NCI-H187 (cell line): ENCODE measurements around the gene PTPN4.

Source experiments
- DNase-seq, 2 experiments: peaks; one replicate each; lab custom pipeline; 2025; lab: John Stamatoyannopoulos, UW

Gene PTPN4

DNA sequence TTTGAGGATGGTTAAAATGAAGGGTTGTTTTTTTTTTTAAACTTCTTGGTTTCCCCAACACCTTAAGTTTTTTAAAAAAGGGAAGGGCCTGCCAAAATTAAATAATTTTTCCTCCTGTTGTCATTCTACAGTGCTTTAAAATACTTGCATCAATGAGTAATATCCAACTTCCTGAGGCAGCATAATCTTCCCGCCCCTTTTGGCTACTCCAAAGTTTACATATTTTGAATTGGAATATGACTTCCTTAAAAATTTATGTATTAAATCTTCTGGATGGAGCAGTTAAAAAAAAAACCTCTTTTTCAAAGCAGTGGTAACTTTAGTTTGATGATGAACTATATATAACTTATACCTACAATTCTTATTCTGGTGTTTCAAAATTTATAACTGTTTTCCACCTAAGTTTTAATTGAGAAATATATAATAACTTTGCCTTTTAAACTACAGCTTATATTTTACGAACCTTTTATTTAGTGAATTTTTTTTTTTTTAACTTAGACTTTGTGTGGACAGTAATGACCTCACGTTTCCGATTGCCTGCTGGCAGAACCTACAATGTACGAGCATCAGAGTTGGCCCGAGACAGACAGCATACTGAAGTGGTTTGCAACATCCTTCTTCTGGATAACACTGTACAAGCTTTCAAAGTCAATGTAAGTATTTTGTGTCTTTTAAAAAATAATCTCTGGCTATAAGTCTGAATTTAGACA, 49.8 kb downstream of the PTPN4 start:
- DNase-seq: no peak

DNA sequence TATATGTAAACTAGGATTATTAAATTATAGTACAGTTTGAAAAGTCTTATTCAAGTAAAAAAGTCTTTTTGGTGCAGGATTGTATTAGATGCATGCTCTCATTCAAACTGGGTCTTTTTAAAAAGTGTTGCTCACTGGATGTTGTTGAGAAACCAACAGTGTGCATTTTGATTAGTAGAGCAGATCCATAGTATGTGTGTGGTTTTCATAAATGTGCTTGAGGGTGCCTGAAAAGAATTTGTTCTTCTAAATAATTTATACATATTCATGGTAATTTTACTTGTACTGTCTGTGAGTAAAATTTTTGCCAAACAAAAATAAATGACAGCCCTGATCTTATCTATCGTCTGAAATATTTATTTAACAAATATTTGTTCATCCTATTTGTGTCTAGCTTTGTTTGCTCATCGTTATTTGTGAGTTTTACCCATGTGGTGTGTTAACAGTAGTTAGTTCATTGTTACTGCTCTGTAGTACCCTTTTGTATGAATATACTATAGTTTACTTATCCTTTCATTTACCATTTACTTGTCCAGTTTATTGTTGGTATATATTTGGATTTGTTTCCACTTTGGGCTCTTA, 50.4 kb downstream of the PTPN4 start:
- no peak for DNase-seq

DNA sequence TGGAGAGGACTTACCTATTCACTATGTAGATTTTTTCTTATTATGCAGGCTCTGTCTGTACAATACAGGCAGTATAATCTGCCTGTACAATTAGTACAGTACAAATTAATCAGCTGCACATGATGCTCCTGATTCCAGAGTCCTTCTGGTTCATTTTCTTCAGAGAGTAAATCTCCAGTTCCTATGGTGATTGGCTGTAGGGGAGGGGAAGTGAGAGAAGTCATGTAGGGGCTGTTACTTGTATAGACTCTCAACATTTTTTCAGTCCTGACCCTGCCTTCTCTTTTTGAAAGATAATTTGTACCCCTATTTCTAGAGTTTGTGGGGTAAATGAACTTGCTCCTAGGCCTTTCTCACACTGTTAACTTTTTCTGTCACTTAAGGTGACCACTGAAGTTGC, 54.5 kb downstream of the PTPN4 start:
- no peak for DNase-seq

DNA sequence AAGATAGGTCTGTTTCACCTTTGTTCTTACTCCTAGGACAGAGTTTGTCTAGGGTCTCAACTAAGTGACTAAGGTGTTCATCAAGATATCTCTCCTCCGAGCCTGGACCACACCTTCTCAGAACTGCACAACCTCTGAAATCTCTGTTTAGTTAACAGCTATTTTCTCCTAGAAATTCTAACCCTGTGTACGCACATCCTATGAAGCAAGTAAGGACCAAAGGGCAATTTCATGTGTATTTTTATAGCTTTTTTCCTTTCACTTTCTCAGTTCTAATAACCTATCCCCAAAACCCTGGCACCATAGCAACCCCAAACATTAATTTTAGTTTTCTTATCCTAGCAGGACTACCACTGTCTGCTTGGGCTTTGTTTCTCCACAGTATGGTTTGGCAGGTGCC, 59.1 kb downstream of the PTPN4 start:
- no peak for DNase-seq

DNA sequence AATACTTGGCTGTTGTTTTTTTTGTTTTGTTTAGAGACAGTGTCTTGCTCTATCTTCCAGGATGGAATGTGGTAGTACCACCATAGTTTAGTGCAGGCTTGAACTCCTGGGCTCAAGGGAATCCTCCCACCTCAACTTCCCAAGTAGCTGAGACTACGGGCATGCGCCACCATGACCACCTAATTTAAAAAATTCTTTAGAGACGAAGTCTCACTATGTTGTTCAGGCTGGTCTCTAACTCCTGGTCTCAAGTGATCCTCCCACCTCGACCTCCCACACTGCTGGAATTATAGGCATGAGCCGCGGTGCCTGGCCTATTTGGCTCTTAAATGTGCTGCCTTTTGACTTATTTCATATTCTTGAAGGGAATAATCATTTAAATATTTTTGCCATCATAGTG, 60.1 kb downstream of the PTPN4 start:
- no peak for DNase-seq

DNA sequence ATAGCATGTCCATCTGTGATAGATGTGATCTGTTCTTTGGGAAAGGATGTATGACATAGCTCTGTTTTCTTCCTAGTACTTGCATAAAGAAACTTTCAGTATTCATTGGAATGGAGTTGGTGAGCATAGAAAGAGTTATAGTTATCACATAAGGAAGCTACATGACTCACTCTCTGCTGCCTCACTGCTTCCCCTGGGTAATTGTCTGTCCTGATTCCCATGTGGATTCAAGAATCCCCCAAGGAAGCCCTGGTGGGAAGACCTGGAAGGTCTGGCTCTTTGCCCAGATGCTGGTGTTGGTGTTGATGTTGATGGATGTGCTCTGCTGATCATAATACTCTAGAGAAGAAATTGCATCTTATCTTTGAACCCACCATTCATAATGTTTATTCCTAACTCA, 60.6 kb downstream of the PTPN4 start:
- no peak for DNase-seq

DNA sequence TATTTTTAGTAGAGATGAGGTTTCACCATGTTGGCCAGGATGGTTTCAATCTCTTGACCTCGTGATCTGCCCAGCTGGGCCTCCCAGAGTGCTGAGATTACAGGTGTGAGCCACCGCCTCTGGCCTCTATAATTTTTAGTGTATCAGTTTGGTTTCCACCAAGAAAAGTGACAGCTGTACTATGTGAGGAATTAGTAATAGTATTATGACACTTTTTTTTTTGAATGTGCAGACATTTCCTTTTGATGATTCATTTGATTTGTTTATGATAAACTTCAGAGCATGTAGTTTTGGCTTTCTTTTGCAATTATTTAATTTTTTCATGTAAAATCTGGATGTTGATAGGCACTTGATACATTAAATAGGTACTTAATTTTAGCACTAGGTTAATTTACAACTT, 61.5 kb downstream of the PTPN4 start:
- DNase-seq: no peak

DNA sequence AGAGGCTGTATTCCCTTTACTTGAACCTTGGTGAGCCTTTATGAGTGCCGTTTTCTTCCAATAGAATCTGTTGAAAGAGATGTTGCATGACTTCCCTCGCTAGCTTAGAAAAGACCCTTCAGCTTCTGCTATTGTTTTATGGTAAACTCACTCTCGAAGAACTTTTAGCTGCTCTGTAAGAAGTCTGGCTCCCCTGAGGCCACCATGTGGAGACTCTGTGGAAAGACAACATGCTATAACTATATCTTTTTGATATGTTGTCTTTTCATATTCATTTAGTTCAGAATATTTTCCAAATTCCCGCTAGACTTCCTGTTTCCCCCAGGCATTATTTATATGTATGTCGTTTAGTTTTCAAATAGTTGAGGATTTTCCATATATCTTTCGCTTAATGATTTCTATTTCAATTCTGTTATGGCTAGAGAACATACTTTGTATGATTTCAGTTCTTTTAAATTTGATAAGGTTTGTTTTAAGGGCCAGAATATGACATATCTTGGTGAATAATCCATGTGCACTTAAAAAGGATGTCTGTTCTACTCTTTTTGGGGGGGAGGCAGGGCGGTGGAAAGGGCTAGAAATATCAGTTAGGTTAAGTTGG, 64.1 kb downstream of the PTPN4 start:
- no peak for DNase-seq

DNA sequence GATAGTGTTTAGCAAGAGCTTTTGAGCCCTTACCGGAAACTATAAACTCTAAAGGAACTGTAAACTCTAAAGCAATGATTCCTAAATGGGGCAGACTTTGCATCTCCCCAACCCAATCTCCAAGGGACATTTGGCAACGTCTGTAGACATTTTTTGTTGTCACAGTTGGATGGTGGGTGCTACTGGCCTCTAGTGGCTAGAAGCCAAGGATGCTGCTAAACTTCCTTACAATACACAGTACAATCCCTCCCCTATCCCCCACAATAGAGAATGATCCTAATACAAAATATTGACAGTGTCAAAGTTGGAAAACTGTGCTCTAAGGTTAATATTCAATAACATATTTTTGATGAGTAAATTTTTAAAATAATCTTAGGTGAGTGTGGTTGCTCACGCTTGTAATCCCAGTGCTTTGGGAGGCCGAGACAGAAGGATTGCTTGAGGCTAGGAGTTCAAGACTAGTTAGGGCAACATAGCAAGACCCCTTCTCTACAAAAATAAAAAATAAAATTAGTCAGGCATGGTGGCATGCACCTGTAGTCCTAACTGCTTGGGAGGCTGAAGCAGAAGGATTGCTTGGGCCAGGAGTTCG, 66.7 kb downstream of the PTPN4 start:
- DNase-seq: no peak

DNA sequence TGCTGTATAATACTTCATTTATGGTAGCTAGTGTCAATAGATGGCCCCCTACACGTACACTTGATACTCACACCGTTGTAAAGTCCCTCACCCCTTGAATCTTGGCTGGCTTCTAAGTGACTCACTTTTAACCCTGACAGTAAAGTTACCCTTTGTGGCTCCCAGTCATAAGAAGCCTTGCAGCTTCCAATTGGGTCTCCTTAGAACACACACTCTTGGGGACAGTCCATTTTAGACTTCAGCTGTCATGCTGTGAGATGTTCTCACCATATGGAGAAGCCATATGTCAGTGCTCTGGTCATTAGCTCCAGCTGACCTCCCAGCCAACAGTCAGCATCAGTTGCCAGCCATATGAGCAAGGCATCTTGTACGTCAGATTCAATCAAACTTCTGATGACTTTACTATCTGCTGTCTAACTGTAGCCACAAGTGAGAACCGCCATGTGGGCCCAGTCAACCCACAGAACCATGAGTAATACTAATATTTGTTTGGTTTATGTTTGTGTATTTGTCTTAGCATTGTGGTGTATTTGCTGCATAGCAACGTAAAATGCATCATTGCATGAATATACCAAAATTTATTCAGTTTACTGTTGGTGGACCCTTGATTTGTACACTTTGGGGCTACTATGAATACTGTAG, 68.3 kb downstream of the PTPN4 start:
- DNase-seq: no peak

DNA sequence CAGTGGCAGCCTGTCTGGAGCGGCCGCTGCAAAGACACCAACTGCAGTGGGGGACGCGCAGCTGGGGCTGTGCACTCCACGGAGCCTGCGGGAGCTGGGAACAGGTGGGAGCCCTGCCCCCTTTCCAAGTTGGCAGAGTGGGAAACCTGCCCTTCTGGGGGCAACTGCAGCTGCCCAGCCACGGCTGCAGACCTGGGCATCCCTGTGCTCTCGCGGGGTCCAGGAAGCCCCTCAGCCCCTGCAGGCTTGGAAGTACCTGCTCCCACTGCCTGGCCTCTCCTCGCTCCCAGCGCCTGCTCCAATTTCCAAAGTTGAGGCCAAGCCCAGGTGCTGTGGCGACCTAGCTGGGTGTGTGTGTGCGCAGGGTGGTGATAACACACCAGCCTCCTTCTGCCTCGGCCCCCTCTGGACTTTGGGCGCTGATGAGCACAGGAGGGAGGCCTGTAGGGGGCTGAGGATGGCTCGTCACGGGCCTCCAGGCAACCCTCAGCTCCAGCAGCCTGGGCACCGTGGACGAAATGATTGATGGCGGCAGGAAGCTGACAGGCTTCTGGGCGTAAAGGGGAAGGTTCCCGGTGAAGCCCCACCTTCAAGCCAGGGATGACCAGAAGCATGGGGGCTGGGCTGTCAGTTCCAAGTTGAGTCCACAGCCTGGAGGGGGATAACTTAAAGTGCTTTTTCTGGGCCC, 76.9 kb downstream of the PTPN4 start:
- no peak for DNase-seq

DNA sequence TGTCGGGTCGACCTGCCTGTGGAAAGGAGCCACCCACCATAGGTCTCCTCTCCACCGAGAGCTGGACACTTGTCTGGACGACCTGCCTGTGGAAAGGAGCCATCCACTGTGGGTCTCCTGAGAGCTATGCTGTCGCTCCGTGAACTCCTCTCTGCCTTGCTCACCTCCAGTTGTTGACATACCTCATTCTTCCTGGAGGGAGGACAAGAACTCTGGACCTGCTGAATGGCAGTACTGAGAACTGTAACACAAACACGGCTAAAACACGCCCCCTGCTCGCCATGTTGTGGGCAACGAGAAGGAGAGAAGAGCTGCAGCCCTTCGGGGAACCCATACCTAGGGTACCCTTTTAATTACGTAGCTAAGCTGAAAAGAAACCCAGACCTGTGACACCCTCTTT, 77.6 kb downstream of the PTPN4 start:
- no peak for DNase-seq

DNA sequence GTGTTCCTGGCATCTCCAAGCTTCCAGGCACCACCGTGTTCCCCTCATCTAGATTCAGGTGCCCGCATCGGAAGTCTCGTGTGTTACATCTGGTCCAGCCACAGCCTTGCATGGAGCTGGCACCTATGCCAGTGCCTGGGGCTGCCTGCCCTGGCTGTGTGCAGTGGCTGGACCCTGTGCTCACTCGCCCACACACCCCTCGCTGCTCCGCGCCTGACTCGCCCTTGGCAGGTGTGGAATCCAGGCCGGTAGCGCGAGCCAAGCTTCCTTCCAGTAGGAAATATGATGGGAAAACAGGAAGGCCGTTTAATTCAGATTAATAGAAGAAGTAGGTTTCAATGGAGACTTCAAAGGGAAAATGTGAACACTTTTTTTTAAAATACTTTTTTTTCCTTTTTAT, 78.0 kb downstream of the PTPN4 start:
- DNase-seq: no peak

DNA sequence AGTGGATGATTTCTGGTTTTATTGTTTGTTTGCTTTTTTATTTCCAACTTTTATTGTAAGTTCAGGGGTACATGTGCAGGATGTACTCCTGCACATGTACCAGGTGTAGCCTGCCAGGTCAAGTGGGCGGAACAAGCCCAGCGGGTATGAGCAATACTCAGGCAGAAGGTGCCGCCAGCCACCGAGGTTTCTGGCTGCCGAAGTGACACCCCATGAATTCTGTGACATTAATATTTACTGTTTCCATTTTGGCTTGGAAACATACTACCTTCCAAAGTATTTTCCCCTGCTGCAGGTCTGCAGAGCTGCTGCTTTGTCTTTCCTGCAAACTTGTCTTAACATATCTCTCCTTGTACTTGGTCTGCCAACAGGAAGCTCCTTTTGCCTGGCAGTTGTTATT, 78.5 kb downstream of the PTPN4 start:
- DNase-seq: no peak

DNA sequence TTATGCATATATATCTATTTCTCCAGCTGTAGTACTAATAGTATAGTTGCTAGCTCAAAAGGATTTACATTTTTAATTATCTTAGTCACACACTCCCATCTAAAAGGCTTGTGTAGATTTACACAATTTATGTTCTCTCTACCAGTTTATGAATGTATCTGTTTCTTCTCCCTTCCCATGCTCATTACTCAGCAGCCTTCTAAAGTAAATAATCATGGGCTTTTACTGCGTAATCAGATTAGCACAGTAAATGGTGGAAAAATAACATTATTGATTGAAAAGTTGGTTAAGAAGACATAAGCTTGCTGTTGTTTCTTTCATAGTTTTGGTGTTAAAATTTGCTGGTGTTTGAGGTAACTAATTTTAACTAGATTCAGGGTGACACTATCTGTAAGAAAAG, 81.8 kb downstream of the PTPN4 start:
- no peak for DNase-seq

DNA sequence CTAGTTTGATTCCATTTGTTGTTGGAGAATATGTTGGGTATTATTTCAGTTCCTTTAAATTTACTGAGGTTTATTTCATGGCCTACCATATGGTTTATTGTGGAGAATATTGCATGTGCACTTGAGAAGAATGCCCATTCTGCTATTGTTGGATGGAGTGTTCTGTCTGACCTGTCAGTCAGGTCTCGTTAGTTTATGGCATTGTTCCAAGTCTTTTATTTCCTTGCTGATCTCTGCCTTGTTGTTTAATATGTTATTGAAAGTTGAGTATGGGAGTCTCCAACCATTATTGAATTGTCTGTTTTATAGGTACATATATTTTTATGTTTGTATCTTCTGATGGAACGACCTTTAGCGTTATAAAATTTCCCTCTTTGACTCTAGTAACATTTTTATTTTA, 86.3 kb downstream of the PTPN4 start:
- DNase-seq: no peak

DNA sequence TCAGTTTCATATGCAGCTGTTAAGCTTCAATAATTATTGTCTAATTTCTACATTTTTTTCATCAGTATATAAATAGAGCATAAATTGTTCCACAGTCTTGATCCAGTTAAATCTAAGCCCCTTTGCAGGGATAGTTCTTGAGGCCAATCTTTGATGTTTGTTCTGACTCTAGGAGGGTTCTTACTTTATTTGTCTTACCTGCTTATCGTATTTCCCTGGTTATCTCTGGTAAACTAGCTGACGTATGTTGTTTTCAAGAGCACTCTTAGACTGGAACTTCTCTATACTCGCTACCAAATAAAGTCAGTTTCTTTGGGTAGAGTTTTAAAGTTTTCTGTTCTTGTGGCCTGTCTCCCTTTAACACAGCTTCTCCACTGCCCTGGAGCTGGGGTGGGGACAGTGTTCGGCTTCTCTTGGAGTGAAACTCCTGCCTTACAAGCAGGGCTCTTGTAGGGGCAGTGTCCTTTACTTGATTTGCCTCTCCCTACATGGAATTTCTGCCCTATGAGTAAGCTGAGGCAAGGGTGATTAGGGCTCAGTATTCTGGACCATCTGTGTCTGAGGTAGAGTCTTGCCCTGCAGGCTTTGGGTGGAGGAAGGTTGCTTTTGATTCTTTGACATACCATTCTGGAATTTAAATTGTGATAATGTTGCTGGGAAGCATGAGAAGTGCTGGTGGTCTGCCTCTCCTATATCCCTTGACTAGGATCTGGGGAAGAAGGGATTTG, 90.3 kb downstream of the PTPN4 start:
- DNase-seq: no peak

DNA sequence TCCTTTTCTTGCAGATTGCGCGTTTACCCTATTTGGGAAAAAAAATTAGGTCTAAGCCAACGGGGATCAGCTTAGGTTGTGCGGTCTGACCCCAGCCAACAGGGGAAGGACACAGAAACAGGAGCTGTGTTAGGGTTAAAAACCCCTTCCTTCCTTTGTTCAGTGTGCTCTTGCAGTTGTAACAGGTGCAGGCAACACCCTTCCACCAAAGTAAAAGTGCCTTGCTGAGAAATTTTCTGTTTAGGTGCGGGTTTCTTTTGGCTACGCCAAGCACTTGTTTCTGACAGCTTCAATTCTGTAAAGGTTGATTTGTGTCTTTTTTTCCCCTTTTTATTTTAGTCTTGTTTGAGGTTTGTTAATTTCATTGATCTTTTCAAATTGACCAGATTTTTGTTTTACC, 92.5 kb downstream of the PTPN4 start:
- no peak for DNase-seq

DNA sequence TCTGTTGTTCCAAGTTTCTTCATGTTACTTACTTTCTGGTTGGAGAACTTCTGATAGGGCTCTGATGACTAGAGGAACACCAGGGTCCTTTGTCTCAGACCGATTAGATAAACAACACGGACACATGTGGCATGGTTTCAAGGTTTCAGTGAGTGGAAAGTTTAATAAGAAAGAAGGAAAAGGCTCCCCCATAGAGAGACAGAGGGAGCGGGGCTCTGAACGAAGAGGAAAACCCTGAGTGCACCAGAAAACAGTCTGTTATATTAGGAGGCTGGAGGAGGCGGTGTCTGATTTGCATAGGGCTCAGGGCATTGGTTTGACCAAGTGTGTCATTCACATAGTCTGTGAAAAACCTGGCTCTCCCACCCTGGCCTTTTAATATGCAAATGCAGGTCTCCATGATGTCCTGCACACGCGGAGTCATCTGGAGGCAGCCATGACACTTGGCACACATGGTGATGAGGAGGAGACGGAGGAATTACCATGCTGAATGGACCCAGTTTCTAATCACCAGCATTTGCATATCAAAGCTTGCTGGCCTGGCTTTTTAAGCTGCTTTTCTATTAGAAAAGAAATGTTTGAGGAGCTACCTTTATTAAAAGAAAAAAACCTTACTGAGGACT, 94.2 kb downstream of the PTPN4 start:
- DNase-seq: no peak

DNA sequence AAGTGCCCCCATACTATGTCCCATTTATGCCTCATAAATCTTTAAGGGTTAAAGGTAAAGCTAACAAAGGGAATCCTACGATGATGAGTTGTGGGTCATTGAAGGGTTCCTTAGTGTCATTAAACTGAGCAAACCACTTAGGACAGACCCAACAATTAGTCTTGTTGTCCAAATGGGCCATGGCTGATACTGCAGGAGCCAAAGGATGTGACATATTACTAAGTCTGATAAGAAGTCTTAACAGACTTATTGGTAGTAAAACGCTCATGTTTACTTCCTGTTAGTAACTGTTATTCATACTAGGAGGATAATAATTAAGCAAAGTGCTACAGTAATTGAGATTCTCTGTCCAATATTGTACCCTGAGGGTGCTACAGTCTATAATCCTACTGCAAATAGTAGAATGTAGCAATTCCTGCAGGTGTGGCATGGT, 96.8 kb downstream of the PTPN4 start:
- DNase-seq: no peak

DNA sequence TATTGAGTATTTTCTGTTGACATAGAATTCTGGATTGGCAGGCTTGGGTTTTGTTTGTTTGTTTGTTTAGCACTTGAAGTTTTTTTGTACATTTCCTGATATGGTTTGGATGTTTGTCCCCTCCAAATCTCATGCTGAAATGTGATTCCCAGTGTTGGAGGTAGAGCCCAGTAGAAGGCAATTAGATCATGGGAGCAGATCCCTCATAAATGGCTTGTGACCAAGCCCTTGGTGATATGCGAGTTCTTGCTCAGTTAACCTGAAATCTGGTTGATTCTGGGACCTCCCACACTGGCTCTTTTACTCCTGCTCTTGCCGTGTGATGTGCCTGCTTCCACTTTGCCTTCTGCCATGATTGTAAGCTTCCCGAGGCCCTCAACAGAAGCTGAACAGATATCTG, 98.0 kb downstream of the PTPN4 start:
- DNase-seq: no peak
